Right renal cortex interstitium (tissue), 3 donors: ENCODE data around the gene NOXRED1. TPM values are rescaled to one million over a fixed set of nuclear protein-coding genes. Genes with fewer than 3 reads are reported as not detected.

Source experiments
- DNase-seq, 3 donors: peaks; one replicate each; pipeline ENCODE4 v3.0.0-alpha.2; 2013; ENCODE audit warnings: low read depth in 3 of 3, low spot score in 2 of 3
- polyA plus RNA-seq, 3 donors: library from polyadenylated mRNA; unstranded; fragments of 120-200 nt; gene quantifications; one replicate each; pipeline ENCODE4 v1.2.1, GENCODE V29; 2013; ENCODE audit not compliant: insufficient read length in 3 of 3

Gene NOXRED1
- polyA plus RNA-seq, 3 donors = 2.2 to 2.6 (median 2.3) TPM

DNA sequence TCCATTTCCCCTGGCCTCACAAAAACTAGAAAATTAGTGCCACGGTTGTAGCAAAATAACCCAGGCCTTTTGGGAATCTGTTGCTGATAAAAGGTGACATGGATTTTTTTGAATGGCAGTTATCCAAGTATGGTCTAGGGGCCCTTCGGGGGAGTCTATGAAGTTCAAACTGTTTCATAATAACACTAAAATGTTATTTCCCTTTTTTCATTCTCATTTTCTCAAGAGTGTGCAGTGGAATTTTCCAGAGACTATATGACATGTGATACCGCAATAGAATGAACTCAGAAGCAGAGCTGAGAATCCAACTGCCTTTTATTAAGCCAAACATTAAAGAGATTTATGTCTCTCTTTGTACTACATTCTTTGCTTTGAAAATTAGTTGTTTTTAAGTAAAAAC, 75.6 kb downstream of the NOXRED1 start:
- DNase-seq = peak in 1 of 3 donors; percentile 27

- no peak for DNase-seq
Observed at GRCh38 chr14:77346495-77346894, 76.8 kb downstream of the NOXRED1 start.

- no peak for DNase-seq
Observed at GRCh38 chr14:77344377-77344996, 78.8 kb downstream of the NOXRED1 start.

Other genes starting within 250 kb of the NOXRED1 start
- 1 to 10 TPM in 2 of 3 donors, under 1 TPM in 1; 0.79 to 2.1 (median 1.5) TPM for gene TMEM63C, start 241.7 kb downstream of the NOXRED1 start, polyA plus RNA-seq
- not detected for gene NGB, start 152.3 kb downstream of the NOXRED1 start, polyA plus RNA-seq
- 10 to 100 TPM; 38.6 to 39.9 (median 39.1) TPM for gene POMT2, start 102.6 kb downstream of the NOXRED1 start, polyA plus RNA-seq
- gene GSTZ1, start 102.5 kb downstream of the NOXRED1 start, polyA plus RNA-seq = 10 to 100 TPM; 21.0 to 28.5 (median 26.4) TPM
- 10 to 100 TPM; 21.4 to 22.5 (median 22.2) TPM for gene TMED8, start 46.4 kb downstream of the NOXRED1 start, polyA plus RNA-seq
- 10 to 100 TPM in 1 of 3 donors, 1 to 10 TPM in 2; 8.4 to 10.6 (median 9.8) TPM for gene SAMD15, start 46.1 kb downstream of the NOXRED1 start, polyA plus RNA-seq
- gene VIPAS39, start 34.1 kb upstream of the NOXRED1 start, polyA plus RNA-seq = 10 to 100 TPM; 30.3 to 33.1 (median 30.9) TPM
- gene AHSA1, start 34.6 kb upstream of the NOXRED1 start, polyA plus RNA-seq = 100 to 1,000 TPM; 249 to 271 (median 249) TPM
- gene ISM2, start 75.3 kb upstream of the NOXRED1 start, polyA plus RNA-seq = 1 to 10 TPM; 1.3 to 2.8 (median 1.4) TPM
- gene SPTLC2, start 193.1 kb upstream of the NOXRED1 start, polyA plus RNA-seq = 10 to 100 TPM; 74.3 to 87.6 (median 84.0) TPM